ENCODE measurements around the gene TFF2.

Gene TFF2

GRCh38 chr21:42341776-42342542 lies 8.8 kb downstream of the TFF2 start:
- TF ChIP-seq CTCF (conservative IDR thresholded peaks at IDR 0.05; ENCODE audit: low read length): no peak
- no peak for DNase-seq (ENCODE audit: low read depth)

GRCh38 chr21:42340187-42341050 lies 10.4 kb downstream of the TFF2 start:
- DNase-seq (ENCODE audit: low read depth): no peak
- no peak overlapping the region for H3K4me3 ChIP-seq (ENCODE audit: low read length)
- TF ChIP-seq CTCF (conservative IDR thresholded peaks at IDR 0.05; ENCODE audit: low read length): no peak

More at GRCh38 chr21:42341776-42342542, 8.8 kb downstream of the TFF2 start:
- no peak overlapping the region for H3K4me3 ChIP-seq (ENCODE audit: low read length)

- no peak for DNase-seq (ENCODE audit: low read depth)
- no peak for TF ChIP-seq CTCF (conservative IDR thresholded peaks at IDR 0.05; ENCODE audit: low read length)
- no peak overlapping the region for H3K4me3 ChIP-seq (ENCODE audit: low read length)
Observed at GRCh38 chr21:42338729-42339715, 11.8 kb downstream of the TFF2 start.

- TF ChIP-seq CTCF (conservative IDR thresholded peaks at IDR 0.05; ENCODE audit: low read length): peak; percentile 51
- no peak overlapping the region for H3K4me3 ChIP-seq (ENCODE audit: low read length)
- peak; percentile 17 for DNase-seq (ENCODE audit: low read depth)
Observed at GRCh38 chr21:42337830-42338728, 12.7 kb downstream of the TFF2 start.

- no peak overlapping the region for H3K4me3 ChIP-seq (ENCODE audit: low read length)
- no peak for DNase-seq (ENCODE audit: low read depth)
- TF ChIP-seq CTCF (conservative IDR thresholded peaks at IDR 0.05; ENCODE audit: low read length): no peak
Observed at GRCh38 chr21:42337276-42337675, 13.5 kb downstream of the TFF2 start.

- no peak overlapping the region for H3K4me3 ChIP-seq (ENCODE audit: low read length)
- TF ChIP-seq CTCF (conservative IDR thresholded peaks at IDR 0.05; ENCODE audit: low read length): no peak
- DNase-seq (ENCODE audit: low read depth): no peak
Observed at GRCh38 chr21:42336054-42336453, 14.7 kb downstream of the TFF2 start.

Data from AG10803 (cell line).